ENCODE measurements around the gene USP32. TPM values are rescaled to one million over a fixed set of nuclear protein-coding genes. Genes with fewer than 3 reads are reported as not detected.
"Not testable (repeated sequence)": the region's sequence is repeated elsewhere in the genome, so short reads cannot be mapped to it uniquely, and the experiment has no call there.

USP32 gene
- total RNA-seq, 4 donors from 2014 or later: 14.7 to 86.0 (median 54.8) TPM

DNA sequence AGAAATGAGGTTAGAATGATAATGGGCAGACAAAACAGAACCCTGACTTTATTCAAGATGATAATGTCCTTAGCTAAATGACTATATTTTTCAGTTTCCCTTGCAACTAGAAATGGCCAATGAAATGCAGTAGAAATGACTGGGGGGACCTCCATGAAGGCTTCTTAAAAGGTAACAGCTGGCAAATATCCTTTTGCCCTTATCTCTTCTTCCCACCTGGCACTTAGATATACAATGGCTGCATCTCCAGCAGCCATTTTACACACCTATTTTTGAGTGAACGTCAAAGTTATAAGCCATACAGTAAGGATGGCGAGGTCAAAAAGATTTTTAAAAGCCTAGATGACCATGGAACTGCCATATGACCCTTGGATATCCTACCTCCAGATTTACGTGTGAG is 39.9 kb downstream of the USP32 start:
- no peak for DNase-seq
- peaks cover 0 to 34% (median 10%) of the 10 kb centered on the region in 4 donors for H3K4me1 ChIP-seq
- no peak overlapping the region for H3K27ac ChIP-seq
- in situ Hi-C loops (cut with MboI; ENCODE audit: low pct_ligation_motif_present in 1 of 4, low pct_unique_long_range_greater_than_20kb in 1 of 4, low sequenced_read_pairs in 3 of 4): no loop called here
- no peak overlapping the region for H3K4me3 ChIP-seq
- no peak for TF ChIP-seq POLR2A (IDR thresholded peaks at IDR 0.05)
- TF ChIP-seq EP300 (IDR thresholded peaks at IDR 0.05; ENCODE audit: low read depth): no peak
- no peak for TF ChIP-seq POLR2AphosphoS5 (IDR thresholded peaks at IDR 0.05)
- TF ChIP-seq, protein P1, sequence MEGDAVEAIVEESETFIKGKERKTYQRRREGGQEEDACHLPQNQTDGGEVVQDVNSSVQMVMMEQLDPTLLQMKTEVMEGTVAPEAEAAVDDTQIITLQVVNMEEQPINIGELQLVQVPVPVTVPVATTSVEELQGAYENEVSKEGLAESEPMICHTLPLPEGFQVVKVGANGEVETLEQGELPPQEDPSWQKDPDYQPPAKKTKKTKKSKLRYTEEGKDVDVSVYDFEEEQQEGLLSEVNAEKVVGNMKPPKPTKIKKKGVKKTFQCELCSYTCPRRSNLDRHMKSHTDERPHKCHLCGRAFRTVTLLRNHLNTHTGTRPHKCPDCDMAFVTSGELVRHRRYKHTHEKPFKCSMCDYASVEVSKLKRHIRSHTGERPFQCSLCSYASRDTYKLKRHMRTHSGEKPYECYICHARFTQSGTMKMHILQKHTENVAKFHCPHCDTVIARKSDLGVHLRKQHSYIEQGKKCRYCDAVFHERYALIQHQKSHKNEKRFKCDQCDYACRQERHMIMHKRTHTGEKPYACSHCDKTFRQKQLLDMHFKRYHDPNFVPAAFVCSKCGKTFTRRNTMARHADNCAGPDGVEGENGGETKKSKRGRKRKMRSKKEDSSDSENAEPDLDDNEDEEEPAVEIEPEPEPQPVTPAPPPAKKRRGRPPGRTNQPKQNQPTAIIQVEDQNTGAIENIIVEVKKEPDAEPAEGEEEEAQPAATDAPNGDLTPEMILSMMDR (IDR thresholded peaks at IDR 0.05): no peak
- H3K9me3 ChIP-seq: no peaks in the 10 kb centered on the region
- no peaks in the 10 kb centered on the region for H3K36me3 ChIP-seq
- no peaks in the 10 kb centered on the region for H3K27me3 ChIP-seq
- WGBS, 2 donors (ENCODE audit: low coverage in 1 of 2): 93 to 96% methylated on average over 3 of the region's 3 CpGs
- intact Hi-C loops (cut with DNase I; ENCODE audit: low total_unique reads): no loop called here

DNA sequence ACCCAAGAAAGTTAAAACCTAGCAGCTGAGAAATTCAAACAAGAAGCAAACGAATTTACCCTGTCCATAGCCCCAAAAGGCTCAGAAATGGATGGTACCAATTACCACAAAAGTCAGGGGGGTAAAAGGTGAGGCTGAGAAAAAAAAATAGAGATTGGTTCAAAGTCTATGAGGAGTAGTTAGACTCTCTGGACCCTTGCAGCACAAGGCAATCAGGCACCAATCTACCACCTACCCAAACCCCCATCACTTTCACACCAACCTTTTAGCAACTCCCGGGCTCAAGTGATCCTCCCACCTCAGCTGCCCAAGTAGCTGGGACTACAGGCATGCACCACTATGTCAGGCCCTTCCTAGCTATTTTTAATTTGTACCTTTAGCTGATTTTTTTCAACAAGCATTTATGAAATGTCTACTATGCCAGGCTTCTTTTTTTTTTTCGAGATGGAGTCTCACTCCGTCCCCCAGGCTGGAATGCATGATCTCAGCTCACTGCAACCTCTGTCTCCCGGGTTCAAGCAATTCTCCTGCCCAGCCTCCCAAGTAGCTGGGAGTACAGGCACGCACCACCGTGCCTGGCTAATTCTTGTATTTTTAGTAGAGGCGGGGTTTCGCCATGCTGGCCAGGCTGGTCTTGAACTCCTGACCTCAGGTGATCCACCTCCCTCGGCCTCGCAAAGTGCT is 40.8 kb downstream of the USP32 start:
- WGBS, 2 donors (ENCODE audit: low coverage in 1 of 2): 90 to 100% methylated on average over 4 to 11 of the region's 11 CpGs
- H3K36me3 ChIP-seq: no peaks in the 10 kb centered on the region

DNA sequence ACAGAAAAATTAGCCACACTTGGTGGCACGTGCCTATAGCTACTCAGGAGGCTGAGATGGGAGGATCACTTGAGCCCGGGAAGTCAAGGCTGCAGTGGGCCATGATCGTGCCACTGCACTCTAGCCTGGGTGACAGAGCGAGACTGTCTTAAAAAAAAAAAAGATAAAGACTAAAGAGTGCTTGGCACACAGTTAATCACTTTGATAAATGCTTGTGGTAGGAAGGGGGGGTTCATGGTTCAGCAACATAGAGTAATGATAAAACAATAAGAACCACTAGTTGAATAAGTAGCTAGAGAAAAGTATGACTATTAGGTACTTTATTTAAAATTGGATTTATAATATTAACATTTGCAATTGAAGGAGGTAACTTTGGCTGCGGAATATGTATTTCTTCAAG is 43.3 kb downstream of the USP32 start:
- Histone ChIP-seq H3K9me3 (no peaks in the 10 kb centered on the region), H3K27ac (no peak overlapping the region), H3K27me3 (no peaks in the 10 kb centered on the region), H3K36me3 (peaks cover 0 to 14% (median 3%) of the 10 kb centered on the region in 4 donors), H3K4me1 (peaks cover 0 to 11% (median 2%) of the 10 kb centered on the region in 4 donors), H3K4me3 (no peak overlapping the region)
- in situ Hi-C loops (cut with MboI; ENCODE audit: low pct_ligation_motif_present in 1 of 4, low pct_unique_long_range_greater_than_20kb in 1 of 4, low sequenced_read_pairs in 3 of 4) (no loop called here), intact Hi-C loops (cut with DNase I; ENCODE audit: low total_unique reads) (no loop called here)
- DNase-seq: no peak
- 83 to 97% methylated on average over 1 to 5 of the region's 5 CpGs for WGBS, 2 donors (ENCODE audit: low coverage in 1 of 2)
- TF ChIP-seq POLR2A (IDR thresholded peaks at IDR 0.05) (no peak), EP300 (IDR thresholded peaks at IDR 0.05; ENCODE audit: low read depth) (no peak), POLR2AphosphoS5 (IDR thresholded peaks at IDR 0.05) (no peak)
- TF ChIP-seq, protein P1 (IDR thresholded peaks at IDR 0.05): no peak

More for the DNA sequence above, 40.8 kb downstream of the USP32 start:
- Histone ChIP-seq H3K9me3 (no peaks in the 10 kb centered on the region), H3K27ac (no peak overlapping the region), H3K4me1 (peaks cover 0 to 35% (median 10%) of the 10 kb centered on the region in 4 donors), H3K27me3 (no peaks in the 10 kb centered on the region), H3K4me3 (no peak overlapping the region)
- intact Hi-C loops (cut with DNase I; ENCODE audit: low total_unique reads) (no loop called here), in situ Hi-C loops (cut with MboI; ENCODE audit: low pct_ligation_motif_present in 1 of 4, low pct_unique_long_range_greater_than_20kb in 1 of 4, low sequenced_read_pairs in 3 of 4) (no loop called here)
- TF ChIP-seq, protein P1 (IDR thresholded peaks at IDR 0.05): no peak
- TF ChIP-seq EP300 (IDR thresholded peaks at IDR 0.05; ENCODE audit: low read depth) (no peak), POLR2AphosphoS5 (IDR thresholded peaks at IDR 0.05) (no peak), POLR2A (IDR thresholded peaks at IDR 0.05) (no peak)
- DNase-seq: no peak

DNA sequence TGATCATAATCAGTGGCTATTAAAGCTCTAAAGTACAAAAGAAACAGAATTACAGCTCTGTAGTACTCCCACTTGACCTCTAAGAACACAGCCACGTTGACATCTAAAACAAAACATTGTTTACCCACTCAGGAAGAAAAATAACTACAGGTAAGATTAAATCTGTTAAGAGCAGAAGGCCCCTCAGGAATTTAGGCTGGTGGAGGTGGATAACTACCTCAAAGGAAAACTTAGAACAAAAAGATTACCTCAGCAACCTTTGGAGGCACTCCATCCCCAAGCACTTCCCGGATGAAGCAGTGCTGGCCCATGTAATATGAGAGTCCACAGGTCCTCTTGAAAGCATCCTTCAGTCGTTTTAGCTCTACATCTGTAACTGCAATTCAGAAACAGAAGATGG is 46.7 kb downstream of the USP32 start:
- H3K36me3 ChIP-seq: peaks cover 0 to 29% (median 6%) of the 10 kb centered on the region in 4 donors
- no peak overlapping the region for H3K4me3 ChIP-seq
- in situ Hi-C loops (cut with MboI; ENCODE audit: low pct_ligation_motif_present in 1 of 4, low pct_unique_long_range_greater_than_20kb in 1 of 4, low sequenced_read_pairs in 3 of 4) (no loop called here), intact Hi-C loops (cut with DNase I; ENCODE audit: low total_unique reads) (no loop called here)
- H3K4me1 ChIP-seq: peaks cover 0 to 11% (median 2%) of the 10 kb centered on the region in 4 donors
- DNase-seq: no peak
- H3K9me3 ChIP-seq: no peaks in the 10 kb centered on the region
- TF ChIP-seq POLR2AphosphoS5 (IDR thresholded peaks at IDR 0.05) (no peak), POLR2A (IDR thresholded peaks at IDR 0.05) (no peak), EP300 (IDR thresholded peaks at IDR 0.05; ENCODE audit: low read depth) (no peak)
- TF ChIP-seq, protein P1 (IDR thresholded peaks at IDR 0.05): no peak
- 69 to 74% methylated on average over 3 of the region's 3 CpGs for WGBS, 2 donors (ENCODE audit: low coverage in 1 of 2)
- no peak overlapping the region for H3K27ac ChIP-seq
- no peaks in the 10 kb centered on the region for H3K27me3 ChIP-seq

DNA sequence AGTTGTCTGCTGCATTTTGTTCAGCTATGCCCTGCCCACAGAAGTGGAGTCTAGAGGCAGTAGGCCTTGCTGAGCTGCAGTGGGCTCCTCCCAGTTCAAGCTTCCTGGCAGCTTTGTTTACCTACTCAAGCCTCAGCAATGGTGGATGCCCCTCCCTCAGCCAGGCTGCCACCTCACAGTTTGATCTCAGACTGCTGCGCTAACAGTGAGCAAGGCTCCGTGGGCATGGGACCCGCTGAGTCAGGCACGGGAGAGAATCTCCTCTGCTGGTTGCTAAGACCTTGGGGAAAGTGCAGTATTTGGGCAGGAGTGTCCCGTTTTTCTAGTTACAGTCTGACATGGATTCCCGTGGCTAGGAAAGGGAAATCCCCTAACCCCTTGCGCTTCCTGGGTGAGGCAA is 49.4 kb downstream of the USP32 start:
- 88% methylated on average over 7 of the region's 7 CpGs; no CpG with 5 or more reads in 1 of the 2 donors for WGBS, 2 donors (ENCODE audit: low coverage in 1 of 2)
- in situ Hi-C loops (cut with MboI; ENCODE audit: low pct_ligation_motif_present in 1 of 4, low pct_unique_long_range_greater_than_20kb in 1 of 4, low sequenced_read_pairs in 3 of 4); H3K27ac ChIP-seq; H3K27me3 ChIP-seq; H3K9me3 ChIP-seq; H3K4me3 ChIP-seq; intact Hi-C loops (cut with DNase I; ENCODE audit: low total_unique reads); DNase-seq: not testable (repeated sequence)
- Histone ChIP-seq H3K36me3 (peaks cover 0 to 29% (median 6%) of the 10 kb centered on the region in 4 donors), H3K4me1 (peaks cover 0 to 11% (median 2%) of the 10 kb centered on the region in 4 donors)
